Right renal cortex interstitium (tissue), 3 donors: Measurements from ENCODE around the gene MAGED4. TPM values are rescaled to one million over a fixed set of nuclear protein-coding genes. Genes with fewer than 3 reads are reported as not detected.
"Not testable (repeated sequence)": the region's sequence is repeated elsewhere in the genome, so short reads cannot be mapped to it uniquely, and the experiment has no call there.

ENCODE experiments used
- DNase-seq, 3 donors: peaks; one replicate each; pipeline ENCODE4 v3.0.0-alpha.2; 2013; ENCODE audit warnings: low read depth in 3 of 3, low spot score in 2 of 3
- polyA plus RNA-seq, 3 donors: library from polyadenylated mRNA; unstranded; fragments of 120-200 nt; gene quantifications; one replicate each; pipeline ENCODE4 v1.2.1, GENCODE V29; 2013; ENCODE audit not compliant: insufficient read length in 3 of 3

MAGED4 gene
- 10 to 100 TPM; 42.8 to 51.0 (median 50.1) TPM for polyA plus RNA-seq

- DNase-seq, result not testable (repeated sequence)
Measured at GRCh38 chrX:52184440-52185077, at the start of gene MAGED4. Gene MAGED4 (plus strand): TSS chrX:52184888. CDS start chrX:52185923, 1,035 bp downstream.

GRCh38 chrX:52138830-52139544, 45.7 kb upstream of the MAGED4 start:
- no peak for DNase-seq

GRCh38 chrX:52139545-52139895, 45.2 kb upstream of the MAGED4 start:
- no peak for DNase-seq

GRCh38 chrX:52140020-52140419, 44.7 kb upstream of the MAGED4 start:
- DNase-seq, result no peak

GRCh38 chrX:52150667-52151066, 34.0 kb upstream of the MAGED4 start:
- not testable (repeated sequence) for DNase-seq

- DNase-seq, result not testable (repeated sequence)
Measured at GRCh38 chrX:52160140-52160539, 24.5 kb upstream of the MAGED4 start.

GRCh38 chrX:52166840-52167239, 17.8 kb upstream of the MAGED4 start:
- no peak for DNase-seq

GRCh38 chrX:52171055-52171454, 13.6 kb upstream of the MAGED4 start:
- DNase-seq, result not testable (repeated sequence)

- DNase-seq, result not testable (repeated sequence)
Measured at GRCh38 chrX:52185078-52185453, 378 bp downstream of the MAGED4 start.

GRCh38 chrX:52211405-52211804, 26.7 kb downstream of the MAGED4 start:
- not testable (repeated sequence) for DNase-seq

- DNase-seq, result no peak
Measured at GRCh38 chrX:52213276-52213675, 28.6 kb downstream of the MAGED4 start.

GRCh38 chrX:52216541-52216940, 31.9 kb downstream of the MAGED4 start:
- no peak for DNase-seq

- no peak for DNase-seq
Measured at GRCh38 chrX:52217494-52218160, 32.9 kb downstream of the MAGED4 start.

- no peak for DNase-seq
Measured at GRCh38 chrX:52220936-52221335, 36.2 kb downstream of the MAGED4 start.

Other genes starting within 250 kb of the MAGED4 start
- gene MAGED4B, start 115.7 kb upstream of the MAGED4 start, polyA plus RNA-seq, result 10 to 100 TPM; 48.6 to 69.8 (median 58.4) TPM
- under 1 TPM in 2 of 3 donors, not detected in 1; 0.19 to 0.42 TPM for gene XAGE2, start 184.1 kb downstream of the MAGED4 start, polyA plus RNA-seq